HG02885 (cell line): ENCODE data around the gene ADAR.
"Not testable (repeated sequence)": the region's sequence is repeated elsewhere in the genome, so short reads cannot be mapped to it uniquely, and the experiment has no call there.

ENCODE experiments used
- ATAC-seq: cut with Tn5 transposase; IDR thresholded peaks from one replicate; pipeline ENCODE4 v1.9.1; 2021; ENCODE audit warnings: mild to moderate bottlenecking; ENCODE audit not compliant: unreplicated experiment, poor library complexity

ADAR gene

GRCh38 chr1:154607609-154608396, at the start of gene ADAR:
ADAR (minus strand) TSS chr1:154608186; CDS start chr1:154608006, 180 bp downstream.
- ATAC-seq, result peak; percentile 71

- no peak for ATAC-seq
These were observed 49.6 kb upstream of the ADAR start for GRCh38 chr1:154657556-154657955.

DNA sequence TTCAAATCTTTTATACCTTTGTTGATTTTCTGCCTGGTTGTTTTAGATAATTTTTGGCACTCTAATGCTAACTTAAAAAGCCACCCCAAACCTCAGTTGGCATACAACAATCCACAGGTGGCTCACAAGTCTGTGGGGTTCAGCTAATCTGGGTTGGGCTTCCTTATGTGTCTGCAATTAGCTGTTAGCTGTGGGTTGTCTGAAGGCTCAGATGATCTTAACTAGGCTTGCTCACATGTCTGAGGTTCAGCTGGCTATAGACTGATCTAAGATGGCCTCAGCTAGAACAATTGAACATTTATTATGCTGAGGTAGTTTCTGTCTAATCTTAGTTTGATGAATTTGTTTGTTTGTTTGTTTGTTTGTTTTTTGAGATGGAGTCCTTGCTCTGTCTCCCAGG, 44.9 kb upstream of the ADAR start:
- ATAC-seq, result no peak

- not testable (repeated sequence) for ATAC-seq
These were observed 36.7 kb upstream of the ADAR start for GRCh38 chr1:154644724-154645123.

- no peak for ATAC-seq
These were observed 33.5 kb upstream of the ADAR start for GRCh38 chr1:154641534-154641933.

DNA sequence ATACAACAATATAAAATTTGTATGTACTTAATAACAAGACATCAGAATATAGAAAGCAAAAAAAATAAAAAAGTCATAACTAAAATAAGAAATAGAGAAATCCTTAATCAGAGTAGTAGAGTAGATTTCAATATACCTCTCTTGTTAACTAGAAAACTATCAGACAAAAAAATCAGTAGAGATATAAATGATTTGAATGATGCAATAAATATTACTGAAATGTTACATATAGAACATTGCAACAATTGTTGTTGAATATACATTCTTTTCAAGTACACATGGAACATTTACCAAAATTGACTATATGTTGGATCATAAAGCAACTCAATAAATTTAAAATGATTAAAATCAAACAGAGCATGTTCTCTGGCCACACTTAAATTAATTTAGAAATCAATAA, 31.9 kb upstream of the ADAR start:
- ATAC-seq, result no peak

- no peak for ATAC-seq
These were observed 27.2 kb upstream of the ADAR start for GRCh38 chr1:154635171-154635570.

GRCh38 chr1:154629675-154630073, 21.7 kb upstream of the ADAR start:
- no peak for ATAC-seq

DNA sequence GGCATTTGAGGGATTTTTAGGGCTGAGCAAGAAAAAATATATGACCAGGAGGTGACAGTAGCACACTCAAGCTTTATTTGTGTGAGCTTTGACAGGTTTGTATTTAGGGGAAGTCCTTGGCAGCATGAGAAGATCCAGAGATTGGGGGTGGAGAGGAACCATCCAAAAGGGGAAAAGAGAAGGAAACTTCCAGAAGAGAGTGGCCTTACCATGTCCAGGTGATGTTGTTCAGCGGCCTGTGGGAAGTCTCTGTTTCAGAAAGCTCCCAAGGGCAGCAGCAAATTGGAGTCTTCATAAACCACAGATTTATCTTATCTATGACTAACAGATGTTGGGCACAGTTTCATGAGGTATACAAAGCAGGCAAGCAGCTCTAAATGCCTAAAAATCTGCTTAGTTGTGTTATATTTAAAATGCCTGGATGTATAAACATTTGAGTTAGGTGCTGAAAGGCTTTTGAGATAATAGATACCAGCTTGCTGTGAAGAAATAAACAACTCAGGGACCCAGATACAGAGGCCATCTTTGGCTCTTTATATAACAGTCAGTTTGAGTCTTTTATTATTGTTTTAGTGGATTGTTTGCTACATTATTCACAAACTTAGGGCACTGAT, 21.2 kb upstream of the ADAR start:
- ATAC-seq, result no peak

DNA sequence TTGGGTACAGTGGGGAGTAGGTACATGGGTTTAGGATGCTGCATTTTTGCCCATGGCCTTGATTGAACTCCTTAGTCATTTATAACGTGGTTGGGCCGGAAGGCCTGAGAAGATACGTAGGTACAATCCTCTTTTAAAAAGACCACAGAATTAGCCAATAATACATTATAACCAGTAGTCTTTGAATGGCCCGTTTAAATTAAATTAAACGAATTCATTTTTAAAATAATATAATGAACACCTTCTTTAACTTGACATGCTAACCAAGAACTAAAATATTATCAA, 20.1 kb upstream of the ADAR start:
- peak; percentile 23 for ATAC-seq

GRCh38 chr1:154627257-154628120, 19.5 kb upstream of the ADAR start:
- ATAC-seq, result peak; percentile 58

- peak; percentile 29 for ATAC-seq
These were observed 18.7 kb upstream of the ADAR start for GRCh38 chr1:154626456-154627256.

DNA sequence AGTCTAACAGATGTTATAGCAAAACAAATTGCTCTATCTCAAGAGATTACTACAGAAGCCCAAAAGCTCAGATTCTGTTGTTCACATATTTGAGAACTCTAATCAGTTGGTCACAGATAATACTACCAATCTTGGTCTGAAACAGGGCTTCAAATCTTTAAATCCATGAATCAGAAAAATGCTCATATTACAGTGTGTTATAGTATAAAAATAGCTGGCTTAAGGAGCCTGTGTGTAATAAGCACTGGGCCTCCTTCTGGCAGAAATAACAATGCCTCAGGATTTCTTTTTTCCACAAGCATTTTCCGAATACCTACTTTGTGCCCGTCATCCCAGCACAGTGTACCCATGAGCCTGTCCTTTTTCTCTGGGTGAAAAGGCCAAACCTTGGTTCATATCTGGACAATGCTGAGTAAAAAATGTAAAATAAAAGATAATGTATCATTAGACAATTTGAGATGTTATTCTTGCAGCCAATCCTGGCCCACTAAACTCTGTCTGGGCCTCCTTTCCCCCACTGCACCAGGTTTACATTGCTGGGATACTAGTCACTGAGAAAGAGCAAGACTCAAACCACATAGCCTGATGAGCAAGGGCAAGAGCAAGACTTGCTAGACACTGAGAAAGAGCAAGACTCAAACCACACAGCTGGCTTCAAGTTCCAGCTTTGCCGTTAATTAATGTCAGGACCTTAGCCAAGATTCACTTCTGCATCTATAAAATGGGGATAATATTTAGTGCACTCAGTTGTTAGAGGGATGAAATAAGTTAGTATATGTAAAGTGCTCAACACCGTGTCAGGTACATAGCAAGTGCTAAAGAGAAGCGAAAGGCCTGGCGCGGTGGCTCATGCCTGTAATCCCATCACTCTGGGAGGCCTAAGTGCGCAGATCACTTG, 17.0 kb upstream of the ADAR start:
- no peak for ATAC-seq

- no peak for ATAC-seq
These were observed 15.4 kb upstream of the ADAR start for GRCh38 chr1:154623358-154623757.

GRCh38 chr1:154622503-154623039, 14.6 kb upstream of the ADAR start:
- ATAC-seq, result no peak

GRCh38 chr1:154621875-154622274, 13.9 kb upstream of the ADAR start:
- no peak for ATAC-seq

DNA sequence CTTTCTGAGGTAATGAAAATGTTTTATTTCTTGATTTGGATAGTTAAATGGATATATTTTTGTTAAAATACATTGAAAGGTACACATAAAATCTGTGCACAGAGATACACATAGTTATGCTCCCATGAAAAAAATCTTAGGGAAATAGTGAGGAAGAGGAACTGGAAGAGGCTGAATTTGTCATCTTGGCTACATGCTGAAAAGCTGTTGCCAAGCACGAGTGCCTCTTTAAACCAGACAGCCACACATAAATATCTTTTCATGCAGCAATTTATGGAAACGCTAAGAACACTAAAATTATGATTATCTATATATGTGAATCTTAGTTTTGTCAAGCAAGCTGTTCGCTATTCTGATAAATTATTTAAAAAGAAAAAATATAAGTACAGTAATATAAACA, 12.8 kb upstream of the ADAR start:
- ATAC-seq, result no peak

DNA sequence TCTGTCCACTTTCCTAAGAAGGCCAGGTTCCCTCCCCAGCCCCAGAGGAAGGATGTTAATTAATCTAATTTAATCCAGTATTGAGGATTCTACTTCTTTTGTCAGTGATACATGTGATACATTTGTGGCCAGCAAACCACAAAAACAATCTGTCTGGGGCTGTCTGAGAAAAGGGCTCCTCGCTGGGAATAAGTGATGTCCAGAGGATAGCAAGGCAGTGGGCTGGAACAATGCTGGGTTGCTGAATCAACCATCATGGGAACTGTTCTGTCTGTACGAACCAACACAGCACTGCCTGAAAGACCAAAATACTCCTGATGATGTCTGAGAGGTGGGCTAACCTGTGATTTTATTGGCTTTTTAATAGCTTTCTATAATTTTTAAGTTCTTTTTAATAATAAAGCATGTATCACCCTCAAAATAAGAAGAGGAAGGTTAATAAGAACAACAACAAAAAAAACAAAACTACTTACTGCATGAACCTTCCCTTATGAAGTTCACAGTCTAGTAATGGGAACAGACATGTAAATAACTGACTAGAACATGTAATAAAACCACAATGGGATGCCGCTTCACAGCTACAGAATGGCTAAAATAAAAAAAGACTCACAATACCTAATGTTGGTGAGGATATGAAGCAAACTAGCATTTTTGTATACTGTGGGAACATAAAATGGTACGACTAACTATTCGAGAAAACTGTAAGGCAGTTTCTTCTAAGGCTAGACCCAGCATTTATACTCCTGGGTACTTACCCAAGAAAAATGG, 11.4 kb upstream of the ADAR start:
- no peak for ATAC-seq
